Panc1 (cell line): ENCODE measurements around the gene BAIAP2L2. TPM values are rescaled to one million over a fixed set of nuclear protein-coding genes. Genes with fewer than 3 reads are reported as not detected.

Experiments
- ATAC-seq: fragments of 200-7000 bp; cut with Tn5 transposase; 2 replicates; pipeline ENCODE4 v1.9.1; 2020; ENCODE audit warnings: mild to moderate bottlenecking, moderate library complexity
- BruUV-seq: library from RNA; stranded (reverse); fragments of 400-500 nt; replicated peaks from 2 replicates; lab custom pipeline; 2021; lab: Mats Ljungman, UMichigan
- CTCF ChIA-PET: fragments of 300-600 bp; sonication (Branson Sonifier 250); formaldehyde crosslinking; loops from one replicate; lab custom pipeline; 2022; ENCODE audit warnings: antibody characterized with exemption; lab: Charles Lee
- POLR2A ChIA-PET: fragments of 300-600 bp; sonication (Branson Sonifier 250); formaldehyde crosslinking; loops from one replicate; lab custom pipeline; 2022; ENCODE audit warnings: antibody characterized with exemption; lab: Charles Lee
- DNase-seq: peaks from one replicate; pipeline ENCODE4 v3.0.0-alpha.2; 2010; ENCODE audit warnings: low read depth, low spot score
- H3K27ac ChIP-seq: 2 replicates; pipeline ENCODE4 v1.5.1; 2011; ENCODE audit warnings: mild to moderate bottlenecking, low read length, inconsistent platforms
- H3K27me3 ChIP-seq: fragments of 200-500 bp; sonication (Bioruptor generic); 2 replicates; pipeline ENCODE4 v1.6.0; 2014; ENCODE audit warnings: low read length, inconsistent platforms; ENCODE audit not compliant: control insufficient read depth, insufficient read depth
- H3K36me3 ChIP-seq: fragments of 200-500 bp; sonication (Bioruptor generic); 2 replicates; pipeline ENCODE4 v1.5.1; 2014; ENCODE audit warnings: inconsistent platforms, mild to moderate bottlenecking, low read length, moderate library complexity; ENCODE audit not compliant: control insufficient read depth, insufficient read depth
- H3K4me1 ChIP-seq: 2 replicates; pipeline ENCODE4 v1.5.1; 2011; ENCODE audit warnings: inconsistent platforms, mild to moderate bottlenecking, low read length, moderate library complexity; ENCODE audit not compliant: control insufficient read depth, insufficient read depth
- H3K4me3 ChIP-seq, 2 experiments: 2 replicates each; pipeline ENCODE4 v1.5.1; 2011 to 2012; ENCODE audit warnings: low read depth in 2 of 2, low read length in 2 of 2, mild to moderate bottlenecking in 2 of 2, inconsistent platforms in 1 of 2, moderate library complexity in 1 of 2
- H3K9me3 ChIP-seq: fragments of 200-500 bp; sonication (Bioruptor generic); 2 replicates; pipeline ENCODE4 v1.5.1; 2014; ENCODE audit warnings: low read depth, mild to moderate bottlenecking, inconsistent platforms, low read length, moderate library complexity; ENCODE audit not compliant: control insufficient read depth, insufficient read depth
- CTCF ChIP-seq: fragments of 450-650 bp; IDR thresholded peaks from 2 replicates; pipeline ENCODE4 v1.5.1; 2017; ENCODE audit warnings: mild to moderate bottlenecking
- POLR2AphosphoS5 ChIP-seq: IDR thresholded peaks from 2 replicates; pipeline ENCODE4 v1.6.1; 2012; ENCODE audit warnings: mild to moderate bottlenecking, low read depth, low read length, moderate library complexity
- SIN3A ChIP-seq: IDR thresholded peaks from 2 replicates; pipeline ENCODE4 v1.6.1; 2012; ENCODE audit warnings: low read depth, mild to moderate bottlenecking, low read length, moderate library complexity, borderline replicate concordance; ENCODE audit not compliant: insufficient read depth
- TCF7L2 ChIP-seq: IDR thresholded peaks from 2 replicates; pipeline ENCODE4 v1.6.1; 2011; ENCODE audit warnings: mild to moderate bottlenecking, low read depth, low read length, inconsistent platforms
- in situ Hi-C: cut with HindIII; loops from 2 replicates; pipeline ENCODE4 v1.10.0; 2016; ENCODE audit warnings: low sequenced_read_pairs, low pct_unique_long_range_greater_than_20kb
- intact Hi-C: fragments of 100-400 bp; cut with micrococcal nuclease; formaldehyde crosslinking; loops from one replicate; pipeline ENCODE4 v1.10.0; 2022; ENCODE audit not compliant: unreplicated experiment
- total RNA-seq: library from RNA; stranded (reverse); gene quantifications from one replicate; pipeline ENCODE4 v1.2.1, GENCODE V29; 2021; ENCODE audit not compliant: unreplicated experiment
- TF ChIP-seq, protein P1 (sequence below), 2 experiments: IDR thresholded peaks; 2 replicates each; pipeline ENCODE4 v1.6.1; 2011 to 2012; ENCODE audit warnings: low read depth in 2 of 2, control low read depth in 1 of 2, low read length in 1 of 2, mild to moderate bottlenecking in 1 of 2, moderate library complexity in 1 of 2; ENCODE audit not compliant: insufficient read depth in 1 of 2

The BAIAP2L2 gene
- total RNA-seq, 1 experiment from 2014 or later: 0.18 TPM

DNA sequence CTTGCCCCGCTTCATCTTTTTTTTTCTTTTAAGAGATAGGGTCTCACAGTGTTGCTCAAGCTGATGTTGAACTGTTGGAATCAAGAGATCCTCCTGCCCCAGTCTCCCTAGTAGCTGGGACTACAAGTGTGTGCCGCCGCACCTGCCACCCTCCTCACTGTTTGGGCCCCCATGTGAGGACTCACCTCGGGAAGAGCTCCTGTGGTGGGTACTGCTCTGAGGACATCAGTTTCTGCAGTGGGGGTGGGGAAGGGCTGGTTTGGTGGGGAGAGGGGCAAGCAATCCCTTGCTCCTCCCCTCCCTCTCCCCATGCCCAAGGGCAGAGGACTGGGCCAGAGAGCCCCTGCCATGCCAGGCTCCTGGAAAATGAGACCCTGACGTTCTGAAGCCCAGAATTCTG, 25.0 kb downstream of the BAIAP2L2 start:
- TF ChIP-seq POLR2AphosphoS5: no peak
- TF ChIP-seq CTCF: no peak
- TF ChIP-seq SIN3A: no peak
- TF ChIP-seq, protein P1, sequence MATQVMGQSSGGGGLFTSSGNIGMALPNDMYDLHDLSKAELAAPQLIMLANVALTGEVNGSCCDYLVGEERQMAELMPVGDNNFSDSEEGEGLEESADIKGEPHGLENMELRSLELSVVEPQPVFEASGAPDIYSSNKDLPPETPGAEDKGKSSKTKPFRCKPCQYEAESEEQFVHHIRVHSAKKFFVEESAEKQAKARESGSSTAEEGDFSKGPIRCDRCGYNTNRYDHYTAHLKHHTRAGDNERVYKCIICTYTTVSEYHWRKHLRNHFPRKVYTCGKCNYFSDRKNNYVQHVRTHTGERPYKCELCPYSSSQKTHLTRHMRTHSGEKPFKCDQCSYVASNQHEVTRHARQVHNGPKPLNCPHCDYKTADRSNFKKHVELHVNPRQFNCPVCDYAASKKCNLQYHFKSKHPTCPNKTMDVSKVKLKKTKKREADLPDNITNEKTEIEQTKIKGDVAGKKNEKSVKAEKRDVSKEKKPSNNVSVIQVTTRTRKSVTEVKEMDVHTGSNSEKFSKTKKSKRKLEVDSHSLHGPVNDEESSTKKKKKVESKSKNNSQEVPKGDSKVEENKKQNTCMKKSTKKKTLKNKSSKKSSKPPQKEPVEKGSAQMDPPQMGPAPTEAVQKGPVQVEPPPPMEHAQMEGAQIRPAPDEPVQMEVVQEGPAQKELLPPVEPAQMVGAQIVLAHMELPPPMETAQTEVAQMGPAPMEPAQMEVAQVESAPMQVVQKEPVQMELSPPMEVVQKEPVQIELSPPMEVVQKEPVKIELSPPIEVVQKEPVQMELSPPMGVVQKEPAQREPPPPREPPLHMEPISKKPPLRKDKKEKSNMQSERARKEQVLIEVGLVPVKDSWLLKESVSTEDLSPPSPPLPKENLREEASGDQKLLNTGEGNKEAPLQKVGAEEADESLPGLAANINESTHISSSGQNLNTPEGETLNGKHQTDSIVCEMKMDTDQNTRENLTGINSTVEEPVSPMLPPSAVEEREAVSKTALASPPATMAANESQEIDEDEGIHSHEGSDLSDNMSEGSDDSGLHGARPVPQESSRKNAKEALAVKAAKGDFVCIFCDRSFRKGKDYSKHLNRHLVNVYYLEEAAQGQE (IDR thresholded peaks at IDR 0.05; ENCODE audit: insufficient read depth in 1 of 2, low read depth in 2 of 2, low read length in 1 of 2): no peak
- no peak for TF ChIP-seq TCF7L2

GRCh38 chr22:38085056-38085455, 25.4 kb downstream of the BAIAP2L2 start:
- no peaks in the 10 kb centered on the region for H3K36me3 ChIP-seq
- no peak overlapping the region for H3K4me3 ChIP-seq
- no peaks in the 10 kb centered on the region; the same call in 1 of the 2 replicates for H3K4me1 ChIP-seq
- TF ChIP-seq TCF7L2: no peak
- TF ChIP-seq POLR2AphosphoS5: no peak
- TF ChIP-seq, protein P1 (IDR thresholded peaks at IDR 0.05; ENCODE audit: insufficient read depth in 1 of 2, low read depth in 2 of 2, low read length in 1 of 2): no peak
- no peak for TF ChIP-seq SIN3A
- no peak for TF ChIP-seq CTCF
- no peak for ATAC-seq
- DNase-seq: no peak
- no peaks in the 10 kb centered on the region for H3K27me3 ChIP-seq
- in situ Hi-C loops (no loop called here), intact Hi-C loops (no loop called here)
- no TSS peak for BruUV-seq
- H3K27ac ChIP-seq: no peak overlapping the region
- POLR2A ChIA-PET: no interaction called here
- CTCF ChIA-PET: interaction anchor here (0.5 to 1.3 kb wide), 2 partner anchors 13 to 393 kb away, joined by 3 to 8 read pairs; no protein-coding TSS in a partner anchor
- H3K9me3 ChIP-seq: no peaks in the 10 kb centered on the region

More for the DNA sequence above, 25.0 kb downstream of the BAIAP2L2 start:
- no peaks in the 10 kb centered on the region; the same call in 1 of the 2 replicates for H3K4me1 ChIP-seq
- no peaks in the 10 kb centered on the region for H3K36me3 ChIP-seq
- DNase-seq (no peak), ATAC-seq (no peak)
- H3K27ac ChIP-seq: no peak overlapping the region
- intact Hi-C loops (no loop called here), in situ Hi-C loops (no loop called here)
- no peaks in the 10 kb centered on the region for H3K9me3 ChIP-seq
- ChIA-PET CTCF (interaction anchor here (0.5 to 1.3 kb wide), 2 partner anchors 12 to 393 kb away, joined by 3 to 8 read pairs; no protein-coding TSS in a partner anchor), POLR2A (no interaction called here)
- BruUV-seq: no TSS peak
- no peak overlapping the region for H3K4me3 ChIP-seq
- H3K27me3 ChIP-seq: no peaks in the 10 kb centered on the region
